ENCODE results near the gene IRF2. TPM values are rescaled to one million over a fixed set of nuclear protein-coding genes. Genes with fewer than 3 reads are reported as not detected.
A peak's percentile ranks its signal among the peaks of the same experiment; 100 is the strongest.

Gene IRF2
- total RNA-seq, 2 donors from 2014 or later: 17.3 to 24.6 TPM

- H3K27ac Mint-ChIP-seq: no peak overlapping the region
- no peaks in the 10 kb centered on the region for H3K27me3 ChIP-seq (ENCODE audit: control insufficient read depth, insufficient read depth, low read length, poor library complexity, severe bottlenecking)
- H3K4me1 ChIP-seq (ENCODE audit: control insufficient read depth, insufficient read depth, low read length): no peaks in the 10 kb centered on the region
- H3K4me1 Mint-ChIP-seq: no peaks in the 10 kb centered on the region
- H3K4me3 Mint-ChIP-seq: no peak overlapping the region
- H3K27ac ChIP-seq (ENCODE audit: low read depth, low read length): no peak overlapping the region
- 91 to 95% methylated on average over 6 to 9 of the region's 9 CpGs for WGBS, 2 experiments (ENCODE audit: insufficient coverage in 1 of 2, insufficient read length in 1 of 2)
- peaks cover 48% of the 10 kb centered on the region for H3K36me3 Mint-ChIP-seq (ENCODE audit: low read depth)
- no peaks in the 10 kb centered on the region for H3K27me3 Mint-ChIP-seq (ENCODE audit: insufficient read depth)
- peaks cover 30% of the 10 kb centered on the region for H3K36me3 ChIP-seq (ENCODE audit: control insufficient read depth, insufficient read depth, low read length)
- no peak overlapping the region for H3K9ac ChIP-seq (ENCODE audit: extremely low read depth, low read length, poor library complexity, severe bottlenecking)
- no peak for DNase-seq
- H3K4me3 ChIP-seq (ENCODE audit: low read length): no peak overlapping the region
- H3K9me3 ChIP-seq (ENCODE audit: control insufficient read depth, low read length): no peaks in the 10 kb centered on the region
- no peaks in the 10 kb centered on the region for H3K9me3 Mint-ChIP-seq
- no peak for TF ChIP-seq CTCF (conservative IDR thresholded peaks at IDR 0.05)
These were observed 64.8 kb downstream of the IRF2 start for GRCh38 chr4:184409502-184409901.

GRCh38 chr4:184408684-184409081 is 65.7 kb downstream of the IRF2 start:
- Histone ChIP-seq H3K27ac (ENCODE audit: low read depth, low read length) (peak overlapping the region; percentile 58), H3K27me3 (ENCODE audit: control insufficient read depth, insufficient read depth, low read length, poor library complexity, severe bottlenecking) (no peaks in the 10 kb centered on the region), H3K4me3 (ENCODE audit: low read length) (no peak overlapping the region), H3K36me3 (ENCODE audit: control insufficient read depth, insufficient read depth, low read length) (peaks cover 27% of the 10 kb centered on the region), H3K9me3 (ENCODE audit: control insufficient read depth, low read length) (no peaks in the 10 kb centered on the region), H3K4me1 (ENCODE audit: control insufficient read depth, insufficient read depth, low read length) (no peaks in the 10 kb centered on the region), H3K9ac (ENCODE audit: extremely low read depth, low read length, poor library complexity, severe bottlenecking) (no peak overlapping the region)
- DNase-seq: no peak
- Mint-ChIP-seq H3K4me3 (no peak overlapping the region), H3K27ac (no peak overlapping the region), H3K9me3 (no peaks in the 10 kb centered on the region), H3K36me3 (ENCODE audit: low read depth) (peaks cover 48% of the 10 kb centered on the region), H3K27me3 (ENCODE audit: insufficient read depth) (no peaks in the 10 kb centered on the region), H3K4me1 (peaks cover 4% of the 10 kb centered on the region)
- 86 to 100% methylated on average over 1 to 3 of the region's 3 CpGs for WGBS, 2 experiments (ENCODE audit: insufficient coverage in 1 of 2, insufficient read length in 1 of 2)
- no peak for TF ChIP-seq CTCF (conservative IDR thresholded peaks at IDR 0.05)

- H3K9me3 Mint-ChIP-seq: no peaks in the 10 kb centered on the region
- H3K27ac Mint-ChIP-seq: peak overlapping the region; percentile 19
- no peak for DNase-seq
- Histone ChIP-seq H3K36me3 (ENCODE audit: control insufficient read depth, insufficient read depth, low read length) (peaks cover 27% of the 10 kb centered on the region), H3K4me1 (ENCODE audit: control insufficient read depth, insufficient read depth, low read length) (no peaks in the 10 kb centered on the region), H3K27me3 (ENCODE audit: control insufficient read depth, insufficient read depth, low read length, poor library complexity, severe bottlenecking) (no peaks in the 10 kb centered on the region), H3K4me3 (ENCODE audit: low read length) (no peak overlapping the region), H3K27ac (ENCODE audit: low read depth, low read length) (peak overlapping the region; percentile 58), H3K9me3 (ENCODE audit: control insufficient read depth, low read length) (no peaks in the 10 kb centered on the region), H3K9ac (ENCODE audit: extremely low read depth, low read length, poor library complexity, severe bottlenecking) (no peak overlapping the region)
- TF ChIP-seq CTCF (conservative IDR thresholded peaks at IDR 0.05): no peak
- no peaks in the 10 kb centered on the region for H3K27me3 Mint-ChIP-seq (ENCODE audit: insufficient read depth)
- WGBS, 2 experiments (ENCODE audit: insufficient coverage in 1 of 2, insufficient read length in 1 of 2): 55 to 80% methylated on average over 5 to 8 of the region's 8 CpGs
- H3K4me1 Mint-ChIP-seq: peaks cover 9% of the 10 kb centered on the region
- H3K36me3 Mint-ChIP-seq (ENCODE audit: low read depth): peaks cover 48% of the 10 kb centered on the region
- no peak overlapping the region for H3K4me3 Mint-ChIP-seq
These were observed 66.2 kb downstream of the IRF2 start for GRCh38 chr4:184408021-184408683.

Data from endodermal cell (in vitro differentiated cells).